Measurements from ENCODE around the gene SLC6A16.
"Not testable (repeated sequence)": the region's sequence is repeated elsewhere in the genome, so short reads cannot be mapped to it uniquely, and the experiment has no call there.

SLC6A16 gene

DNA sequence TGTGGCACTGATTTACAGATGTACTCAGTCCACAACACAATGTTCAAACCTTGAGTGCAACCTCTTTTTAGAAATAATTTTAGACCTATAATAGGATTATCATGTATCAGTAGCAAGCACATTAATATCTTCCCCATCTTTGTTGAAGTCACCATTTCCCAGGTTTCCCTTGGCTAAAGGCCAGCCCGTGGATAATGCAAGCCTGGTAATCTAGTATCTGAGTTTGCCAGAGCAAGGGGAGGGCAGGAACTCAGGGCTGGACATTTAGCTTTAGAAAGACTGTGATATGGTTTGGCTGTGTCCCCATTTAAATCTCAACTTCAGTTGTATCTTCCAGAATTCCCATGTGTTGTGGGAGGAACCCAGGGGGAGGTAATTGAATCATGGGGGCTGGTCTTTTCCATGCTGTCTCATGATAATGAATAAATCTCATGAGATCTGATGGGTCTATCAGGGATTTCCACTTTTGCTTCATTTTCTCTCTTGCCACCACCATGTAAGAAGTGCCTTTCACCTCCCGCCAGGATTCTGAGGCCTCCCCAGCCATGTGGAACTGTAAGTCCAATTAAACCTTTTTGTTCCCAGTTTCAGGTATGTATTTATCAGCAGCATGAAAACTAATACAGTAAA, 37.7 kb downstream of the SLC6A16 start:
- H3K9me3 ChIP-seq (ENCODE audit: low read depth, low read length) = no peaks in the 10 kb centered on the region
- no peak for TF ChIP-seq EZH2 (IDR thresholded peaks at IDR 0.05)
- TF ChIP-seq POLR2AphosphoS5 (IDR thresholded peaks at IDR 0.05; ENCODE audit: borderline replicate concordance, low read depth, low read length) = no peak
- no peak for TF ChIP-seq FOXP2 (optimal IDR thresholded peaks at IDR 0.05; ENCODE audit: control extremely low read depth, extremely low read length, insufficient read depth)
- no peak overlapping the region for H3K27ac ChIP-seq
- H3K4me3 ChIP-seq = no peak overlapping the region
- no peak for DNase-seq (ENCODE audit: low read depth, low spot score)
- H3K9ac ChIP-seq (ENCODE audit: insufficient read length) = no peak overlapping the region
- no peaks in the 10 kb centered on the region for H3K36me3 ChIP-seq (ENCODE audit: insufficient read depth, low read length)

DNA sequence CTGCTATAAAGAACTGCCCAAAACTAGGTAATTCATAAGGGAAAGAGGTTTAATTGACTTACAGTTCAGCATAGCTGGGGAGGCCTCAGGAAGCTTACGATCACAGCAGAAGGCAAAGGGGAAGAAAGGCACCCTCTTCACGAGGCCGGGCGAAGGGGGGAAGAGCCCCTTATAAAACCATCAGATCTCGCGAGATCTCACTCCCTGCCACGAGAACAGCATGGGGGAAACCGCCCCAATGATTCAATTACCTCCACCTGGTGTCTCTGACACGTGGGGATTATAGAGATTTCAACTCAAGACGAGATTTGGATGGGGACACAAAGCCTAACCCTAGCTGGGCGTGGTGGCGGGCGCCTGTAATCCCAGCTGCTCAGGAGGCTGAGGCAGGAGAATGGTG, 42.8 kb downstream of the SLC6A16 start:
- H3K27ac ChIP-seq = no peak overlapping the region
- DNase-seq (ENCODE audit: low read depth, low spot score) = no peak
- H3K36me3 ChIP-seq (ENCODE audit: insufficient read depth, low read length) = no peaks in the 10 kb centered on the region
- no peak overlapping the region for H3K4me3 ChIP-seq
- no peak overlapping the region for H3K9ac ChIP-seq (ENCODE audit: insufficient read length)
- H3K9me3 ChIP-seq (ENCODE audit: low read depth, low read length) = no peaks in the 10 kb centered on the region
- TF ChIP-seq FOXP2 (optimal IDR thresholded peaks at IDR 0.05; ENCODE audit: control extremely low read depth, extremely low read length, insufficient read depth) (no peak), EZH2 (IDR thresholded peaks at IDR 0.05) (no peak)

- Histone ChIP-seq H3K27ac (no peak overlapping the region), H3K9ac (ENCODE audit: insufficient read length) (no peak overlapping the region), H3K36me3 (ENCODE audit: insufficient read depth, low read length) (no peaks in the 10 kb centered on the region), H3K9me3 (ENCODE audit: low read depth, low read length) (no peaks in the 10 kb centered on the region), H3K4me3 (no peak overlapping the region)
- no peak for DNase-seq (ENCODE audit: low read depth, low spot score)
- TF ChIP-seq EZH2 (IDR thresholded peaks at IDR 0.05) = no peak
- TF ChIP-seq FOXP2 (optimal IDR thresholded peaks at IDR 0.05; ENCODE audit: control extremely low read depth, extremely low read length, insufficient read depth) = no peak
- no peak for TF ChIP-seq POLR2AphosphoS5 (IDR thresholded peaks at IDR 0.05; ENCODE audit: borderline replicate concordance, low read depth, low read length)
Observed at GRCh38 chr19:49272204-49272603, 52.8 kb downstream of the SLC6A16 start.

GRCh38 chr19:49271080-49271753, 53.8 kb downstream of the SLC6A16 start:
- no peak overlapping the region for H3K27ac ChIP-seq
- no peak for DNase-seq (ENCODE audit: low read depth, low spot score)
- H3K9me3 ChIP-seq (ENCODE audit: low read depth, low read length) = no peaks in the 10 kb centered on the region
- no peak overlapping the region for H3K4me3 ChIP-seq
- no peak overlapping the region for H3K9ac ChIP-seq (ENCODE audit: insufficient read length)
- no peaks in the 10 kb centered on the region for H3K36me3 ChIP-seq (ENCODE audit: insufficient read depth, low read length)
- TF ChIP-seq POLR2AphosphoS5 (IDR thresholded peaks at IDR 0.05; ENCODE audit: borderline replicate concordance, low read depth, low read length) (no peak), EZH2 (IDR thresholded peaks at IDR 0.05) (no peak), FOXP2 (optimal IDR thresholded peaks at IDR 0.05; ENCODE audit: control extremely low read depth, extremely low read length, insufficient read depth) (no peak)

GRCh38 chr19:49266409-49266808, 58.6 kb downstream of the SLC6A16 start:
- peak; percentile 40 for DNase-seq (ENCODE audit: low read depth, low spot score)
- H3K27ac ChIP-seq; H3K9me3 ChIP-seq (ENCODE audit: low read depth, low read length); H3K36me3 ChIP-seq (ENCODE audit: insufficient read depth, low read length); H3K9ac ChIP-seq (ENCODE audit: insufficient read length); H3K4me3 ChIP-seq: not testable (repeated sequence)

- H3K4me3 ChIP-seq = no peak overlapping the region
- DNase-seq (ENCODE audit: low read depth, low spot score) = no peak
- H3K9ac ChIP-seq (ENCODE audit: insufficient read length) = no peak overlapping the region
- H3K27ac ChIP-seq = no peak overlapping the region
- 0 out of 2 replicates have a peak, but pooled peaks cover 6% of the 10 kb centered on the region for H3K9me3 ChIP-seq (ENCODE audit: low read depth, low read length)
- no peaks in the 10 kb centered on the region for H3K36me3 ChIP-seq (ENCODE audit: insufficient read depth, low read length)
- TF ChIP-seq FOXP2 (optimal IDR thresholded peaks at IDR 0.05; ENCODE audit: control extremely low read depth, extremely low read length, insufficient read depth) (no peak), EZH2 (IDR thresholded peaks at IDR 0.05) (no peak), POLR2AphosphoS5 (IDR thresholded peaks at IDR 0.05; ENCODE audit: borderline replicate concordance, low read depth, low read length) (no peak)
Observed at GRCh38 chr19:49264258-49264657, 60.7 kb downstream of the SLC6A16 start.

- H3K4me3 ChIP-seq = no peak overlapping the region
- no peak for DNase-seq (ENCODE audit: low read depth, low spot score)
- H3K9ac ChIP-seq (ENCODE audit: insufficient read length) = no peak overlapping the region
- TF ChIP-seq POLR2AphosphoS5 (IDR thresholded peaks at IDR 0.05; ENCODE audit: borderline replicate concordance, low read depth, low read length) (no peak), EZH2 (IDR thresholded peaks at IDR 0.05) (no peak), FOXP2 (optimal IDR thresholded peaks at IDR 0.05; ENCODE audit: control extremely low read depth, extremely low read length, insufficient read depth) (no peak)
- H3K9me3 ChIP-seq (ENCODE audit: low read depth, low read length) = peaks cover 14% of the 10 kb centered on the region; the same call in 1 of the 2 replicates
- no peaks in the 10 kb centered on the region for H3K36me3 ChIP-seq (ENCODE audit: insufficient read depth, low read length)
- H3K27ac ChIP-seq = no peak overlapping the region
Observed at GRCh38 chr19:49261602-49262001, 63.4 kb downstream of the SLC6A16 start.

- H3K36me3 ChIP-seq (ENCODE audit: insufficient read depth, low read length) = peaks cover 32% of the 10 kb centered on the region
- no peak overlapping the region for H3K4me3 ChIP-seq
- H3K9me3 ChIP-seq (ENCODE audit: low read depth, low read length) = peaks cover 8% of the 10 kb centered on the region; the same call in 1 of the 2 replicates
- H3K27ac ChIP-seq = no peak overlapping the region
- H3K9ac ChIP-seq (ENCODE audit: insufficient read length) = no peak overlapping the region
- TF ChIP-seq EZH2 (IDR thresholded peaks at IDR 0.05) (no peak), POLR2AphosphoS5 (IDR thresholded peaks at IDR 0.05; ENCODE audit: borderline replicate concordance, low read depth, low read length) (no peak), FOXP2 (optimal IDR thresholded peaks at IDR 0.05; ENCODE audit: control extremely low read depth, extremely low read length, insufficient read depth) (no peak)
- no peak for DNase-seq (ENCODE audit: low read depth, low spot score)
Observed at GRCh38 chr19:49256691-49257090, 68.3 kb downstream of the SLC6A16 start.

DNA sequence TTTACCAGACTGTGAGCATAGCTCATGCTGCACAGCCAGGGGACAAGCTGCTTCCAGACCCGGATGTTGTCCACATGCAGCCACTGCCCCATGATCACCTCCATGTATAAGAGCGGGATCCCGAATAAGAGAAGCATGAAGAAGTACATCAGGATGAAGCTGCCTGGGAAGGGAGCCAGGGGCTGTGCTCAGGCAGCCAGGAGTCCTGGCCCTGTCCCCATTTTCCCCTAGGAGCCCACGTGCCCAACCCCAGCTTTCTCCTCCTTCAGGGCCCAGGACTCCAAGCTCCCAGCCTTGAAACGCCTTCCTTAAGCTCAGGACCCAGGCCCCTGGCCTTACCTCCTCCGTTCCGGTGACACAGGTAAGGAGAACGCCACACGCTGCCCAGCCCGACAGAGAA, 69.3 kb downstream of the SLC6A16 start:
- no peak for DNase-seq (ENCODE audit: low read depth, low spot score)
- Histone ChIP-seq H3K9ac (ENCODE audit: insufficient read length) (no peak overlapping the region), H3K9me3 (ENCODE audit: low read depth, low read length) (peaks cover 8% of the 10 kb centered on the region; the same call in 1 of the 2 replicates), H3K27ac (no peak overlapping the region), H3K36me3 (ENCODE audit: insufficient read depth, low read length) (peaks cover 42% of the 10 kb centered on the region), H3K4me3 (no peak overlapping the region)
- no peak for TF ChIP-seq EZH2 (IDR thresholded peaks at IDR 0.05)
- TF ChIP-seq FOXP2 (optimal IDR thresholded peaks at IDR 0.05; ENCODE audit: control extremely low read depth, extremely low read length, insufficient read depth) = no peak
- TF ChIP-seq POLR2AphosphoS5 (IDR thresholded peaks at IDR 0.05; ENCODE audit: borderline replicate concordance, low read depth, low read length) = no peak
